Measurements from ENCODE around the gene MAP7.

DNA sequence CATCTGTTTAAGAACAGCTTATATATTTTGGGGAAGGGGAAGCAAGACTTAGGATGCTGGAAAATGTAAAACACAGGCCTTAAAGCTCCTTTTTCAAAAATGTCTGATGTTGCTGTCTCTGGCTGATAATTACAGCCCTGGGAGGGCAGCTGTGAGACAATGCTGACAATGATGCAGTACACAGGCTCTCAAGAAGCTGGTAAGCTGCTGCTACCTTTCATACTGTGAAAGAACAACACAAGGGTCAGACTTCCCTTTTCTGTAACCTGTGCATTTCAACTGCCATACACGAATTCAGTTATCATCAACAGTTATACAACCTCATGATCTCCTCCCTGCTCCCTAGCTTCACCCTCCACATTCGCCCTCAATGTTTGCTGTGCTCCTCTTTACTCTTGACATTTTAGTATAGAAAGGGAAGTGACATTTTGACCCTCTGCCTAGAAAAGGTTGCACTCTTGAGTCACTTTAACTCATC, 25.2 kb downstream of the MAP7 start:
- TF ChIP-seq, protein P1, sequence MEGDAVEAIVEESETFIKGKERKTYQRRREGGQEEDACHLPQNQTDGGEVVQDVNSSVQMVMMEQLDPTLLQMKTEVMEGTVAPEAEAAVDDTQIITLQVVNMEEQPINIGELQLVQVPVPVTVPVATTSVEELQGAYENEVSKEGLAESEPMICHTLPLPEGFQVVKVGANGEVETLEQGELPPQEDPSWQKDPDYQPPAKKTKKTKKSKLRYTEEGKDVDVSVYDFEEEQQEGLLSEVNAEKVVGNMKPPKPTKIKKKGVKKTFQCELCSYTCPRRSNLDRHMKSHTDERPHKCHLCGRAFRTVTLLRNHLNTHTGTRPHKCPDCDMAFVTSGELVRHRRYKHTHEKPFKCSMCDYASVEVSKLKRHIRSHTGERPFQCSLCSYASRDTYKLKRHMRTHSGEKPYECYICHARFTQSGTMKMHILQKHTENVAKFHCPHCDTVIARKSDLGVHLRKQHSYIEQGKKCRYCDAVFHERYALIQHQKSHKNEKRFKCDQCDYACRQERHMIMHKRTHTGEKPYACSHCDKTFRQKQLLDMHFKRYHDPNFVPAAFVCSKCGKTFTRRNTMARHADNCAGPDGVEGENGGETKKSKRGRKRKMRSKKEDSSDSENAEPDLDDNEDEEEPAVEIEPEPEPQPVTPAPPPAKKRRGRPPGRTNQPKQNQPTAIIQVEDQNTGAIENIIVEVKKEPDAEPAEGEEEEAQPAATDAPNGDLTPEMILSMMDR (IDR thresholded peaks at IDR 0.05; ENCODE audit: low read depth, low read length, missing input control), result no peak
- TF ChIP-seq TAF1 (conservative IDR thresholded peaks at IDR 0.05) (no peak), HNF4G (IDR thresholded peaks at IDR 0.05) (no peak), NR2F2 (IDR thresholded peaks at IDR 0.05) (no peak), RAD21 (IDR thresholded peaks at IDR 0.05) (no peak), YY1 (IDR thresholded peaks at IDR 0.05) (no peak)
- TF ChIP-seq, protein P2, sequence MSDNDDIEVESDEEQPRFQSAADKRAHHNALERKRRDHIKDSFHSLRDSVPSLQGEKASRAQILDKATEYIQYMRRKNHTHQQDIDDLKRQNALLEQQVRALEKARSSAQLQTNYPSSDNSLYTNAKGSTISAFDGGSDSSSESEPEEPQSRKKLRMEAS (IDR thresholded peaks at IDR 0.05), result no peak
- TF ChIP-seq, protein P3, sequence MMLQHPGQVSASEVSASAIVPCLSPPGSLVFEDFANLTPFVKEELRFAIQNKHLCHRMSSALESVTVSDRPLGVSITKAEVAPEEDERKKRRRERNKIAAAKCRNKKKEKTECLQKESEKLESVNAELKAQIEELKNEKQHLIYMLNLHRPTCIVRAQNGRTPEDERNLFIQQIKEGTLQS (IDR thresholded peaks at IDR 0.05), result no peak
- TF ChIP-seq, protein P4, sequence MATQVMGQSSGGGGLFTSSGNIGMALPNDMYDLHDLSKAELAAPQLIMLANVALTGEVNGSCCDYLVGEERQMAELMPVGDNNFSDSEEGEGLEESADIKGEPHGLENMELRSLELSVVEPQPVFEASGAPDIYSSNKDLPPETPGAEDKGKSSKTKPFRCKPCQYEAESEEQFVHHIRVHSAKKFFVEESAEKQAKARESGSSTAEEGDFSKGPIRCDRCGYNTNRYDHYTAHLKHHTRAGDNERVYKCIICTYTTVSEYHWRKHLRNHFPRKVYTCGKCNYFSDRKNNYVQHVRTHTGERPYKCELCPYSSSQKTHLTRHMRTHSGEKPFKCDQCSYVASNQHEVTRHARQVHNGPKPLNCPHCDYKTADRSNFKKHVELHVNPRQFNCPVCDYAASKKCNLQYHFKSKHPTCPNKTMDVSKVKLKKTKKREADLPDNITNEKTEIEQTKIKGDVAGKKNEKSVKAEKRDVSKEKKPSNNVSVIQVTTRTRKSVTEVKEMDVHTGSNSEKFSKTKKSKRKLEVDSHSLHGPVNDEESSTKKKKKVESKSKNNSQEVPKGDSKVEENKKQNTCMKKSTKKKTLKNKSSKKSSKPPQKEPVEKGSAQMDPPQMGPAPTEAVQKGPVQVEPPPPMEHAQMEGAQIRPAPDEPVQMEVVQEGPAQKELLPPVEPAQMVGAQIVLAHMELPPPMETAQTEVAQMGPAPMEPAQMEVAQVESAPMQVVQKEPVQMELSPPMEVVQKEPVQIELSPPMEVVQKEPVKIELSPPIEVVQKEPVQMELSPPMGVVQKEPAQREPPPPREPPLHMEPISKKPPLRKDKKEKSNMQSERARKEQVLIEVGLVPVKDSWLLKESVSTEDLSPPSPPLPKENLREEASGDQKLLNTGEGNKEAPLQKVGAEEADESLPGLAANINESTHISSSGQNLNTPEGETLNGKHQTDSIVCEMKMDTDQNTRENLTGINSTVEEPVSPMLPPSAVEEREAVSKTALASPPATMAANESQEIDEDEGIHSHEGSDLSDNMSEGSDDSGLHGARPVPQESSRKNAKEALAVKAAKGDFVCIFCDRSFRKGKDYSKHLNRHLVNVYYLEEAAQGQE (IDR thresholded peaks at IDR 0.05), result no peak
- TF ChIP-seq, protein P5, sequence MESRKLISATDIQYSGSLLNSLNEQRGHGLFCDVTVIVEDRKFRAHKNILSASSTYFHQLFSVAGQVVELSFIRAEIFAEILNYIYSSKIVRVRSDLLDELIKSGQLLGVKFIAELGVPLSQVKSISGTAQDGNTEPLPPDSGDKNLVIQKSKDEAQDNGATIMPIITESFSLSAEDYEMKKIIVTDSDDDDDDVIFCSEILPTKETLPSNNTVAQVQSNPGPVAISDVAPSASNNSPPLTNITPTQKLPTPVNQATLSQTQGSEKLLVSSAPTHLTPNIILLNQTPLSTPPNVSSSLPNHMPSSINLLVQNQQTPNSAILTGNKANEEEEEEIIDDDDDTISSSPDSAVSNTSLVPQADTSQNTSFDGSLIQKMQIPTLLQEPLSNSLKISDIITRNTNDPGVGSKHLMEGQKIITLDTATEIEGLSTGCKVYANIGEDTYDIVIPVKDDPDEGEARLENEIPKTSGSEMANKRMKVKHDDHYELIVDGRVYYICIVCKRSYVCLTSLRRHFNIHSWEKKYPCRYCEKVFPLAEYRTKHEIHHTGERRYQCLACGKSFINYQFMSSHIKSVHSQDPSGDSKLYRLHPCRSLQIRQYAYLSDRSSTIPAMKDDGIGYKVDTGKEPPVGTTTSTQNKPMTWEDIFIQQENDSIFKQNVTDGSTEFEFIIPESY (IDR thresholded peaks at IDR 0.05), result no peak
